Type B pancreatic cell (in vitro differentiated cells): ENCODE data around the gene TSHZ2. TPM values are rescaled to one million over a fixed set of nuclear protein-coding genes. Genes with fewer than 3 reads are reported as not detected.

Source experiments
- DNase-seq: peaks from one replicate; pipeline ENCODE4 v3.0.0; 2021; ENCODE audit warnings: mixed read lengths; ENCODE audit not compliant: unreplicated experiment; ENCODE audit errors: extremely low spot score
- H3K27ac Mint-ChIP-seq: 2 replicates; pipeline ENCODE4 v1.8.0; 2021; ENCODE audit warnings: mild to moderate bottlenecking, mixed read lengths
- H3K27me3 Mint-ChIP-seq: 2 replicates; pipeline ENCODE4 v1.8.0; 2021; ENCODE audit warnings: mixed read lengths
- H3K36me3 Mint-ChIP-seq: 2 replicates; pipeline ENCODE4 v1.8.0; 2021; ENCODE audit warnings: mixed read lengths
- H3K4me1 Mint-ChIP-seq: one replicate; pipeline ENCODE4 v1.8.0; 2021; ENCODE audit warnings: mixed read lengths; ENCODE audit not compliant: unreplicated experiment
- H3K4me3 Mint-ChIP-seq: 2 replicates; pipeline ENCODE4 v1.8.0; 2021; ENCODE audit warnings: mild to moderate bottlenecking, mixed read lengths
- H3K9me3 Mint-ChIP-seq: 2 replicates; pipeline ENCODE4 v1.8.0; 2021; ENCODE audit warnings: mixed read lengths
- long read RNA-seq: library from polyadenylated mRNA; unstranded; transcript quantifications from one replicate; pipeline ENCODE4 v2.0.0, GENCODE V29; 2020
- total RNA-seq: library from RNA; stranded (reverse); gene quantifications from 2 replicates; pipeline ENCODE4 v1.2.1, GENCODE V29; 2021; ENCODE audit warnings: low replicate concordance
- TF ChIP-seq, protein P1 (sequence below): fragments of 200-600 bp; sonication (generic); conservative IDR thresholded peaks from 2 replicates; pipeline ENCODE4 v1.5.0; 2021; ENCODE audit warnings: antibody characterized with exemption, mild to moderate bottlenecking

Gene TSHZ2
- total RNA-seq, result 17.6 and 45.5 TPM in 2 replicates
- long read RNA-seq, partial matches to known transcripts, result 2 of 18 reads
- long read RNA-seq, other reads (novel, unspliced or antisense), result 15 of 18 reads

GRCh38 chr20:52972190-52972937 is at the start of gene TSHZ2:
Gene TSHZ2, plus strand, starts transcription at chr20:52972358. Its CDS starts 936 bp downstream, at chr20:52973294.
- Mint-ChIP-seq H3K27ac (peak within 1 kb of the TSS; percentile 87), H3K4me3 (peak within 1 kb of the TSS; percentile 99), H3K27me3 (peaks cover 11% of the 10 kb centered on the region), H3K4me1 (peaks cover 37% of the 10 kb centered on the region), H3K9me3 (no peaks in the 10 kb centered on the region), H3K36me3 (no peaks in the 10 kb centered on the region)
- TF ChIP-seq, protein P1, sequence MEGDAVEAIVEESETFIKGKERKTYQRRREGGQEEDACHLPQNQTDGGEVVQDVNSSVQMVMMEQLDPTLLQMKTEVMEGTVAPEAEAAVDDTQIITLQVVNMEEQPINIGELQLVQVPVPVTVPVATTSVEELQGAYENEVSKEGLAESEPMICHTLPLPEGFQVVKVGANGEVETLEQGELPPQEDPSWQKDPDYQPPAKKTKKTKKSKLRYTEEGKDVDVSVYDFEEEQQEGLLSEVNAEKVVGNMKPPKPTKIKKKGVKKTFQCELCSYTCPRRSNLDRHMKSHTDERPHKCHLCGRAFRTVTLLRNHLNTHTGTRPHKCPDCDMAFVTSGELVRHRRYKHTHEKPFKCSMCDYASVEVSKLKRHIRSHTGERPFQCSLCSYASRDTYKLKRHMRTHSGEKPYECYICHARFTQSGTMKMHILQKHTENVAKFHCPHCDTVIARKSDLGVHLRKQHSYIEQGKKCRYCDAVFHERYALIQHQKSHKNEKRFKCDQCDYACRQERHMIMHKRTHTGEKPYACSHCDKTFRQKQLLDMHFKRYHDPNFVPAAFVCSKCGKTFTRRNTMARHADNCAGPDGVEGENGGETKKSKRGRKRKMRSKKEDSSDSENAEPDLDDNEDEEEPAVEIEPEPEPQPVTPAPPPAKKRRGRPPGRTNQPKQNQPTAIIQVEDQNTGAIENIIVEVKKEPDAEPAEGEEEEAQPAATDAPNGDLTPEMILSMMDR, result no peak
- DNase-seq, result no peak

- Mint-ChIP-seq H3K4me1 (peaks cover 42% of the 10 kb centered on the region), H3K27ac (no peak overlapping the region), H3K27me3 (peaks cover 4% of the 10 kb centered on the region), H3K4me3 (no peak overlapping the region), H3K9me3 (peaks cover 5% of the 10 kb centered on the region), H3K36me3 (peaks cover 4% of the 10 kb centered on the region)
- TF ChIP-seq, protein P1, result no peak
- DNase-seq, result no peak
Measured at GRCh38 chr20:52922436-52922835, 49.7 kb upstream of the TSHZ2 start.

GRCh38 chr20:52923123-52923937 is 48.8 kb upstream of the TSHZ2 start:
- Mint-ChIP-seq H3K36me3 (peaks cover 4% of the 10 kb centered on the region), H3K27ac (no peak overlapping the region), H3K9me3 (peaks cover 10% of the 10 kb centered on the region), H3K4me3 (no peak overlapping the region), H3K27me3 (peaks cover 7% of the 10 kb centered on the region), H3K4me1 (peaks cover 42% of the 10 kb centered on the region)
- DNase-seq, result no peak
- TF ChIP-seq, protein P1, result no peak

DNA sequence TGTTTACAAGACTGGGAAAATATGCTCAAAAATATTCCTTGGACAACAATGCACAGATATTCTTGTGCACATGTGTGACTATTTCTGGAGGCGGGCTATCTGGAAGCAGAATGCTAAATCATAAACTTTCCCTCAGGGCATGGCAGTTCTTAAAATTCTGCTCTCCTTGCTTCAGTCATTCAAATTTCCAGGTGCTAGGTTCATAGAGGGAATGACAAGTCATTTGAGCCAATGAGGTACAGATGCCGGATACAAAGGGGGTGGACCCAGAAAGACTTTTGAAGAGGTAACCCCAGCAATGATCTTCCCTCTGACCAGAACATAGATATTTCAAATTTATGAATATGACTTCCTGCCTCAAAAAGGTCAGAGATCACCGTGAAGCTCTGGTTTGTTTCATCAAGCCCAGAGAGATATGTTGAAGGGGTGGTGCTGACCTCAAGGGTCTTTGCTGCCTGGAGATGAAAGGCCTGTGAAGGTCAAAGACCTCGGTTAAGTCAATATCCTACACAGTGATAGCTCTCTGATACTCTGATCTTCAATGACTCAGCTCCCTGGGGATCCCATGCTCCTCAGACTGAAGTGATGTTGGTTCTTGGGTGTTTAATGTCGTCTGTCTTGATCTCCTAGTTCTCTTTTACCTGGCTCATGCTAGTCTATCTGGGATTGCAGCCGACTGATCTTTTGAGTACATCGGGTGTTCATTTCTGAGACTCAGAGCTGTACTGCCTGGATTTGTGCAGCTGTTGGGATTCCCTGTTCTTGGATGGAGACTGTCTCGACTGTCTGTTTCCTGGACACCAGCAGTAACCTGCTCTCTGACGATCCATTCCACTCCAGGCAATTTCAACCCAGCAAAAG is 47.5 kb upstream of the TSHZ2 start:
- Mint-ChIP-seq H3K9me3 (peaks cover 10% of the 10 kb centered on the region), H3K4me1 (peaks cover 42% of the 10 kb centered on the region), H3K4me3 (no peak overlapping the region), H3K27ac (no peak overlapping the region), H3K36me3 (peaks cover 4% of the 10 kb centered on the region), H3K27me3 (peaks cover 7% of the 10 kb centered on the region)
- DNase-seq, result no peak
- TF ChIP-seq, protein P1, result no peak

GRCh38 chr20:52926505-52926904 is 45.7 kb upstream of the TSHZ2 start:
- Mint-ChIP-seq H3K4me1 (peaks cover 27% of the 10 kb centered on the region), H3K36me3 (peaks cover 4% of the 10 kb centered on the region), H3K9me3 (peaks cover 6% of the 10 kb centered on the region), H3K27me3 (peaks cover 7% of the 10 kb centered on the region), H3K27ac (no peak overlapping the region), H3K4me3 (no peak overlapping the region)
- TF ChIP-seq, protein P1, result no peak
- DNase-seq, result no peak
